22Rv1 (cell line): ENCODE results near the gene TACR2.

ENCODE experiments used
- CTCF ChIP-seq: fragments of 450-650 bp; IDR thresholded peaks from 2 replicates; pipeline ENCODE4 v1.5.1; 2017; ENCODE audit warnings: mild to moderate bottlenecking
- ZFX ChIP-seq: fragments of 450-650 bp; IDR thresholded peaks from 2 replicates; pipeline ENCODE4 v1.6.1; 2017; ENCODE audit warnings: antibody characterized with exemption, borderline replicate concordance

DNA sequence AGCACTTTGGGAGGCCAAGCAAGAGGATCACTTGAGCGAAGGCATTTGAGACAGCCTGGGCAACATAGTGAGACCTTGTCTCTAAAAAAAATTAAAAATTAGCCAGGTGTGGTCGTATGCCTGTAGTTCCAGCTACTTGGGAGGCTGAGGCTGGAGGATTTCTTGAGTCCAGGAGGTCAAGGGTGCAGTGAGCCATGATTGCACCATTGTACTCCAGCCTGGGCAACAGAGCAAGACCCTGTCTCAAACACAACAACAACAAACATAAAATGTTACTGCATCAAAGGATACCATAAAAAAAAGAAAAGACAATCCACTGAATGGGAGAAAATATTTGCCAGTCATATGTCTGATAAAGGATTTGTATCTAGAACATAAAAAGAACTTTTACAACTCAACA, 60.5 kb downstream of the TACR2 start:
- TF ChIP-seq CTCF (no peak), ZFX (no peak)
